ENCODE data around the gene ACR. TPM values are rescaled to one million over a fixed set of nuclear protein-coding genes. Genes with fewer than 3 reads are reported as not detected.

ACR gene
- total and polyA plus RNA-seq, 2 donors from 2014 or later: 1.0 to 1.6 TPM

- DNase-seq (no peak), FAIRE-seq (no peak)
- H3K4me3 ChIP-seq (ENCODE audit: low read length in 3 of 3): no peak overlapping the region
- no peaks in the 10 kb centered on the region for H3K4me1 ChIP-seq (ENCODE audit: control insufficient read depth in 2 of 3, insufficient read depth in 2 of 3, low read depth in 1 of 3, low read length in 3 of 3)
- H3K27me3 ChIP-seq (ENCODE audit: control insufficient read depth, insufficient read depth, low read length): no peaks in the 10 kb centered on the region
- no peak for TF ChIP-seq CTCF (IDR thresholded peaks at IDR 0.05; ENCODE audit: borderline replicate concordance, extremely low read depth, insufficient read depth)
- H3K9me3 ChIP-seq (ENCODE audit: control insufficient read depth in 2 of 3, insufficient read depth in 1 of 3, low read length in 3 of 3): no peaks in the 10 kb centered on the region
- intact Hi-C loops (cut with DNase I): no loop called here
- peaks cover 0 to 5% (median 0%) of the 10 kb centered on the region in 3 donors for H3K36me3 ChIP-seq (ENCODE audit: control insufficient read depth in 2 of 3, insufficient read depth in 3 of 3, low read length in 3 of 3)
- no peak overlapping the region for H3K27ac ChIP-seq (ENCODE audit: low read depth in 2 of 2, low read length in 2 of 2)
- H3K9ac ChIP-seq (ENCODE audit: low read length in 3 of 3): no peak overlapping the region
Observed at GRCh38 chr22:50717709-50718351, 20.2 kb upstream of the ACR start.

- no peak for DNase-seq
- intact Hi-C loops (cut with DNase I): no loop called here
- FAIRE-seq: no peak
- no peaks in the 10 kb centered on the region for H3K9me3 ChIP-seq (ENCODE audit: control insufficient read depth in 2 of 3, insufficient read depth in 1 of 3, low read length in 3 of 3)
- H3K36me3 ChIP-seq (ENCODE audit: control insufficient read depth in 2 of 3, insufficient read depth in 3 of 3, low read length in 3 of 3): peaks cover 0 to 5% (median 0%) of the 10 kb centered on the region in 3 donors
- H3K9ac ChIP-seq (ENCODE audit: low read length in 3 of 3): no peak overlapping the region
- no peak overlapping the region for H3K4me3 ChIP-seq (ENCODE audit: low read length in 3 of 3)
- TF ChIP-seq CTCF (IDR thresholded peaks at IDR 0.05; ENCODE audit: borderline replicate concordance, extremely low read depth, insufficient read depth): no peak
- no peaks in the 10 kb centered on the region for H3K4me1 ChIP-seq (ENCODE audit: control insufficient read depth in 2 of 3, insufficient read depth in 2 of 3, low read depth in 1 of 3, low read length in 3 of 3)
- no peaks in the 10 kb centered on the region for H3K27me3 ChIP-seq (ENCODE audit: control insufficient read depth, insufficient read depth, low read length)
- no peak overlapping the region for H3K27ac ChIP-seq (ENCODE audit: low read depth in 2 of 2, low read length in 2 of 2)
Observed at GRCh38 chr22:50718352-50718709, 19.7 kb upstream of the ACR start.

- H3K4me1 ChIP-seq (ENCODE audit: control insufficient read depth in 2 of 3, insufficient read depth in 2 of 3, low read depth in 1 of 3, low read length in 3 of 3): no peaks in the 10 kb centered on the region
- DNase-seq (no peak), FAIRE-seq (no peak)
- no peak overlapping the region for H3K27ac ChIP-seq (ENCODE audit: low read depth in 2 of 2, low read length in 2 of 2)
- peaks cover 0 to 6% (median 4%) of the 10 kb centered on the region in 3 donors for H3K36me3 ChIP-seq (ENCODE audit: control insufficient read depth in 2 of 3, insufficient read depth in 3 of 3, low read length in 3 of 3)
- intact Hi-C loops (cut with DNase I): no loop called here
- TF ChIP-seq CTCF (IDR thresholded peaks at IDR 0.05; ENCODE audit: borderline replicate concordance, extremely low read depth, insufficient read depth): no peak
- H3K9me3 ChIP-seq (ENCODE audit: control insufficient read depth in 2 of 3, insufficient read depth in 1 of 3, low read length in 3 of 3): no peaks in the 10 kb centered on the region
- H3K9ac ChIP-seq (ENCODE audit: low read length in 3 of 3): no peak overlapping the region
- H3K4me3 ChIP-seq (ENCODE audit: low read length in 3 of 3): no peak overlapping the region
- H3K27me3 ChIP-seq (ENCODE audit: control insufficient read depth, insufficient read depth, low read length): no peaks in the 10 kb centered on the region
Observed at GRCh38 chr22:50719814-50720300, 18.1 kb upstream of the ACR start.

Measured in kidney (tissue), 14 donors.